ENCODE data around the gene SLC16A2.

Gene SLC16A2

DNA sequence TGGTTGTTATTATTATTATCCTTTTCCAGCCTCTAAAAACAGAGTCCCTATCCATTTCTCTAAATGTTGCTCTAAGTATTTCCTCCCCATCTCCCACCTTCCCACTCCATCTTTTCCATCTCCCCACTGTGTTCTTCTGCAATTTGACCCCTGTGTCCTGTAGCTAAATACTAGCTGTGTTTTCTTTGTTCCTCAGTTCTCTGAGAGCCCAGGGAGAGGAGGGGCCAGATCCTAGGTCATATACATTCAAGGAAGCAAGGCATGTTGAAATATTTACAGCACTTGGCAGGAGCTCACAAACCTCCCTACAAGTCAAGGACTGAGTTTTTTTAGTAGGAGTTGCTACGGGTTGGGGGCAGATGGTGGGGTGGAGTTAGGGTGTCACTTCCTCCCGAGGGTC lies 10.5 kb downstream of the SLC16A2 start:
- TF ChIP-seq EZH2phosphoT487 (IDR thresholded peaks at IDR 0.05; ENCODE audit: borderline replicate concordance, low read length) (no peak), CTCF (IDR thresholded peaks at IDR 0.05; ENCODE audit: low read depth, low read length, poor library complexity, severe bottlenecking) (no peak)
- H4K20me1 ChIP-seq (ENCODE audit: control insufficient read depth, insufficient read depth, low read depth, low read length): no peaks in the 10 kb centered on the region
- H3K27me3 ChIP-seq (ENCODE audit: control insufficient read depth, low read length): no peaks in the 10 kb centered on the region
- H3F3A ChIP-seq (ENCODE audit: control insufficient read depth, insufficient read depth): no peaks in the 10 kb centered on the region
- no peak overlapping the region for H3K4me2 ChIP-seq (ENCODE audit: low read length)
- H3K9me3 ChIP-seq (ENCODE audit: control insufficient read depth, insufficient read depth, low read length): no peaks in the 10 kb centered on the region
- H3K9me2 ChIP-seq (replicated peaks; ENCODE audit: control insufficient read depth, low read length): no peaks in the 10 kb centered on the region
- H3K79me2 ChIP-seq (ENCODE audit: control insufficient read depth, low read length): no peaks in the 10 kb centered on the region
- H3K4me3 ChIP-seq (ENCODE audit: low read length): no peak overlapping the region
- no peaks in the 10 kb centered on the region for H3K36me3 ChIP-seq (ENCODE audit: control insufficient read depth, low read length)
- H3K4me1 ChIP-seq (ENCODE audit: control insufficient read depth, low read length): no peaks in the 10 kb centered on the region
- H3K27ac ChIP-seq (ENCODE audit: low read depth, low read length): no peak overlapping the region

DNA sequence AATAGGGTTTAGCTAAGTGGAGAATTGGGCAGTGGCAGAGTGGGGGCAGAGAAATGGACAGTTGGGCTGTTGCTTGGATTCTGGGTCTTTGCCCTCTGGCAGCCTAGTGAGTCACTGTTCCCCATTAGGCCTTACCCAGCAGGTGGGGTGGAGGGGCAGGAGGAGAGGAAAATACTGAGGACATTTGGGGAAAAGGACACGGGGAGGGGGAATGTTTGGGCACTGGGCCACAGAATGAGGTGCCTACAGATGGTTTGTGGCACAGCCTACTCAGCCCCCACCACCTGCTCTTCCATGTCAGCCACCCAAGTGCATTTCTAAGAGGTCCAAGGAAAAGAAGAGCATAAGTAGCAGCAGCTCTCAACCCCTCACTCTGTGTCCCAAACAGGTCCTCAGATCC lies 13.0 kb downstream of the SLC16A2 start:
- Histone ChIP-seq H3K27ac (ENCODE audit: low read depth, low read length) (no peak overlapping the region), H3K9me3 (ENCODE audit: control insufficient read depth, insufficient read depth, low read length) (no peaks in the 10 kb centered on the region), H3K36me3 (ENCODE audit: control insufficient read depth, low read length) (no peaks in the 10 kb centered on the region), H3K27me3 (ENCODE audit: control insufficient read depth, low read length) (no peaks in the 10 kb centered on the region), H3K4me2 (ENCODE audit: low read length) (no peak overlapping the region), H4K20me1 (ENCODE audit: control insufficient read depth, insufficient read depth, low read depth, low read length) (no peaks in the 10 kb centered on the region), H3K4me1 (ENCODE audit: control insufficient read depth, low read length) (no peaks in the 10 kb centered on the region), H3K4me3 (ENCODE audit: low read length) (no peak overlapping the region), H3F3A (ENCODE audit: control insufficient read depth, insufficient read depth) (no peaks in the 10 kb centered on the region), H3K79me2 (ENCODE audit: control insufficient read depth, low read length) (no peaks in the 10 kb centered on the region), H3K9me2 (replicated peaks; ENCODE audit: control insufficient read depth, low read length) (no peaks in the 10 kb centered on the region)
- TF ChIP-seq CTCF (IDR thresholded peaks at IDR 0.05; ENCODE audit: low read depth, low read length, poor library complexity, severe bottlenecking): no peak
- TF ChIP-seq EZH2phosphoT487 (IDR thresholded peaks at IDR 0.05; ENCODE audit: borderline replicate concordance, low read length): no peak

DNA sequence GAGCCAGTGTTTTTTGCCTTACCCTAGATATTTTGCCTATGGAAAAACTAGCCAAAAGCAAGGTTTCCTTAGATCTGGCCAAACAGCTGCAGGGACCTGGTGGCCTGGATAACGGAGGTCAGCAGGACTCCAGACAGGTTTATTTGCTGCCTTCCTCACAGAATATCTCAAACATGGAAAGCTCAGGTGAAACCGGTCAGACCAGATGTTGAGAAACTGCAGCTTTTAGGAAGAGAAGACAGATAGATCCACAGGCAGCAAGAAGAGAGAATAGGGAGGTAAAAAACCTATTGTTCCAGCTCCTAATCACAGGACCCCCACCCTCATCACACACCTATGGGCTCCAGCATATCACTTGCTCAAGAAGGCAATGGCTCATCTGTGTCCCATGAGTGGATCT lies 16.2 kb downstream of the SLC16A2 start:
- no peak overlapping the region for H3K4me2 ChIP-seq (ENCODE audit: low read length)
- H3K9me2 ChIP-seq (replicated peaks; ENCODE audit: control insufficient read depth, low read length): no peaks in the 10 kb centered on the region
- H3K27me3 ChIP-seq (ENCODE audit: control insufficient read depth, low read length): no peaks in the 10 kb centered on the region
- H3K27ac ChIP-seq (ENCODE audit: low read depth, low read length): no peak overlapping the region
- no peaks in the 10 kb centered on the region for H3K9me3 ChIP-seq (ENCODE audit: control insufficient read depth, insufficient read depth, low read length)
- H3K36me3 ChIP-seq (ENCODE audit: control insufficient read depth, low read length): no peaks in the 10 kb centered on the region
- no peak for TF ChIP-seq EZH2phosphoT487 (IDR thresholded peaks at IDR 0.05; ENCODE audit: borderline replicate concordance, low read length)
- no peak overlapping the region for H3K4me3 ChIP-seq (ENCODE audit: low read length)
- H4K20me1 ChIP-seq (ENCODE audit: control insufficient read depth, insufficient read depth, low read depth, low read length): no peaks in the 10 kb centered on the region
- no peaks in the 10 kb centered on the region for H3K79me2 ChIP-seq (ENCODE audit: control insufficient read depth, low read length)
- no peaks in the 10 kb centered on the region for H3F3A ChIP-seq (ENCODE audit: control insufficient read depth, insufficient read depth)
- no peaks in the 10 kb centered on the region for H3K4me1 ChIP-seq (ENCODE audit: control insufficient read depth, low read length)

GRCh38 chrX:74438764-74439163 lies 17.5 kb downstream of the SLC16A2 start:
- Histone ChIP-seq H3K27ac (ENCODE audit: low read depth, low read length) (no peak overlapping the region), H3K4me2 (ENCODE audit: low read length) (no peak overlapping the region), H3K9me3 (ENCODE audit: control insufficient read depth, insufficient read depth, low read length) (no peaks in the 10 kb centered on the region), H3K27me3 (ENCODE audit: control insufficient read depth, low read length) (no peaks in the 10 kb centered on the region), H3F3A (ENCODE audit: control insufficient read depth, insufficient read depth) (no peaks in the 10 kb centered on the region), H3K79me2 (ENCODE audit: control insufficient read depth, low read length) (no peaks in the 10 kb centered on the region), H3K36me3 (ENCODE audit: control insufficient read depth, low read length) (no peaks in the 10 kb centered on the region), H3K9me2 (replicated peaks; ENCODE audit: control insufficient read depth, low read length) (no peaks in the 10 kb centered on the region), H3K4me1 (ENCODE audit: control insufficient read depth, low read length) (no peaks in the 10 kb centered on the region), H4K20me1 (ENCODE audit: control insufficient read depth, insufficient read depth, low read depth, low read length) (no peaks in the 10 kb centered on the region), H3K4me3 (ENCODE audit: low read length) (no peak overlapping the region)
- no peak for TF ChIP-seq CTCF (IDR thresholded peaks at IDR 0.05; ENCODE audit: low read depth, low read length, poor library complexity, severe bottlenecking)
- TF ChIP-seq EZH2phosphoT487 (IDR thresholded peaks at IDR 0.05; ENCODE audit: borderline replicate concordance, low read length): no peak
